CD4-positive, alpha-beta T cell treated with Interleukin-4 for 1 hour (primary cell): ENCODE results near the gene SFT2D1.

Source experiments
- DNase-seq, 2 donors: peaks; one replicate each; pipeline ENCODE4 v3.0.0-alpha.2; 2020 to 2022

SFT2D1 gene

GRCh38 chr6:166306378-166307081, 35.8 kb downstream of the SFT2D1 start:
- DNase-seq: no peak

GRCh38 chr6:166305562-166306117, 36.7 kb downstream of the SFT2D1 start:
- DNase-seq: no peak

- no peak for DNase-seq
Observed at GRCh38 chr6:166304106-166304505, 38.2 kb downstream of the SFT2D1 start.

- no peak for DNase-seq
Observed at GRCh38 chr6:166301611-166302529, 40.5 kb downstream of the SFT2D1 start.

- DNase-seq: no peak
Observed at GRCh38 chr6:166300357-166300987, 41.9 kb downstream of the SFT2D1 start.

GRCh38 chr6:166297606-166298005, 44.7 kb downstream of the SFT2D1 start:
- DNase-seq: no peak

- no peak for DNase-seq
Observed at GRCh38 chr6:166296035-166296883, 46.1 kb downstream of the SFT2D1 start.

GRCh38 chr6:166293731-166294584, 48.4 kb downstream of the SFT2D1 start:
- no peak for DNase-seq

- no peak for DNase-seq
Observed at GRCh38 chr6:166289207-166290060, 52.9 kb downstream of the SFT2D1 start.

- DNase-seq: peak in 1 of 2 donors; percentile 42
Observed at GRCh38 chr6:166286839-166287271, 55.5 kb downstream of the SFT2D1 start.

- no peak for DNase-seq
Observed at GRCh38 chr6:166285233-166285632, 57.1 kb downstream of the SFT2D1 start.

GRCh38 chr6:166284640-166285039, 57.7 kb downstream of the SFT2D1 start:
- DNase-seq: no peak

- DNase-seq: no peak
Observed at GRCh38 chr6:166282394-166283032, 59.8 kb downstream of the SFT2D1 start.

GRCh38 chr6:166281104-166281503, 61.2 kb downstream of the SFT2D1 start:
- DNase-seq: no peak

GRCh38 chr6:166279393-166279679, 63.0 kb downstream of the SFT2D1 start:
- DNase-seq: no peak

GRCh38 chr6:166278579-166279392, 63.6 kb downstream of the SFT2D1 start:
- DNase-seq: no peak

- no peak for DNase-seq
Observed at GRCh38 chr6:166277892-166278578, 64.3 kb downstream of the SFT2D1 start.

- DNase-seq: no peak
Observed at GRCh38 chr6:166277018-166277417, 65.3 kb downstream of the SFT2D1 start.
